GM04503 (cell line): ENCODE measurements around the gene HMMR.

Experiments
- DNase-seq: peaks from one replicate; pipeline ENCODE4 v3.0.0-alpha.2; 2012; ENCODE audit warnings: low read depth

HMMR gene

GRCh38 chr5:163458778-163459385 lies 1.6 kb upstream of the HMMR start:
- no peak for DNase-seq

- no peak for DNase-seq
Observed at GRCh38 chr5:163459462-163459818, 992 bp upstream of the HMMR start.

GRCh38 chr5:163459819-163460561 lies 442 bp upstream of the HMMR start, which contains the start of gene NUDCD2:
TSS of gene NUDCD2 (minus strand) at chr5:163460102. CDS start at chr5:163460050, 52 bp downstream.
- peak; percentile 94 for DNase-seq

GRCh38 chr5:163463063-163463435 lies 2.6 kb downstream of the HMMR start:
- DNase-seq, result no peak

- DNase-seq, result no peak
Observed at GRCh38 chr5:163467682-163468081, 7.2 kb downstream of the HMMR start.

- DNase-seq, result no peak
Observed at GRCh38 chr5:163473635-163474243, 13.3 kb downstream of the HMMR start.

- no peak for DNase-seq
Observed at GRCh38 chr5:163475411-163475810, 15.0 kb downstream of the HMMR start.

- DNase-seq, result no peak
Observed at GRCh38 chr5:163478126-163478981, 17.9 kb downstream of the HMMR start.

- no peak for DNase-seq
Observed at GRCh38 chr5:163478982-163479271, 18.5 kb downstream of the HMMR start.

- no peak for DNase-seq
Observed at GRCh38 chr5:163489055-163489744, 28.8 kb downstream of the HMMR start.

- DNase-seq, result no peak
Observed at GRCh38 chr5:163489745-163490075, 29.3 kb downstream of the HMMR start.

- DNase-seq, result no peak
Observed at GRCh38 chr5:163496286-163496685, 35.9 kb downstream of the HMMR start.

GRCh38 chr5:163497315-163497714 lies 36.9 kb downstream of the HMMR start:
- no peak for DNase-seq

GRCh38 chr5:163498886-163499285 lies 38.5 kb downstream of the HMMR start:
- DNase-seq, result no peak

- DNase-seq, result no peak
Observed at GRCh38 chr5:163502521-163502920, 42.1 kb downstream of the HMMR start.

GRCh38 chr5:163503106-163504078 lies 43.0 kb downstream of the HMMR start:
- no peak for DNase-seq

- no peak for DNase-seq
Observed at GRCh38 chr5:163504079-163504931, 43.9 kb downstream of the HMMR start.

GRCh38 chr5:163505049-163505367 lies 44.6 kb downstream of the HMMR start:
- no peak for DNase-seq

- no peak for DNase-seq
Observed at GRCh38 chr5:163505368-163506094, 45.1 kb downstream of the HMMR start, which contains the start of gene MAT2B. TSS of gene MAT2B (plus strand) at chr5:163505619. CDS start at chr5:163505687, 68 bp downstream.

GRCh38 chr5:163506095-163506457 lies 45.6 kb downstream of the HMMR start:
- DNase-seq, result no peak
